GM23248 (cell line): Measurements from ENCODE around the gene GHRH.

ENCODE experiments used
- EZH2 ChIP-seq: fragments of 200-600 bp; sonication (generic); IDR thresholded peaks from 2 replicates; pipeline ENCODE4 v1.6.1; 2018; ENCODE audit warnings: antibody characterized with exemption, mild to moderate bottlenecking; ENCODE audit not compliant: insufficient read depth, poor library complexity, severe bottlenecking
- EZH2phosphoT487 ChIP-seq: fragments of 200-600 bp; sonication (generic); IDR thresholded peaks from 2 replicates; pipeline ENCODE4 v1.6.1; 2018; ENCODE audit warnings: antibody characterized with exemption, moderate library complexity, mild to moderate bottlenecking, low read depth; ENCODE audit not compliant: insufficient read depth

GRCh38 chr20:37257530-37257929 is 4.1 kb downstream of the GHRH start:
- no peak for TF ChIP-seq EZH2
- no peak for TF ChIP-seq EZH2phosphoT487
